Breast epithelium (tissue), 4 donors: ENCODE measurements around the gene CAMK2D. TPM values are rescaled to one million over a fixed set of nuclear protein-coding genes. Genes with fewer than 3 reads are reported as not detected.

Experiments
- DNase-seq, 2 donors: peaks; one replicate each; pipeline ENCODE4 v3.0.0-alpha.2; 2019; ENCODE audit warnings: low spot score in 2 of 2
- H3K27ac ChIP-seq, 2 donors: fragments of 200-600 bp; sonication (generic) in 1 of 2; one replicate each; pipeline ENCODE4 v1.5.1; 2016 to 2019; ENCODE audit warnings: mild to moderate bottlenecking in 1 of 2
- H3K27me3 ChIP-seq, 2 donors: fragments of 200-600 bp; sonication (generic) in 1 of 2; one replicate each; pipeline versions ENCODE4 v1.5.1 to v1.6.0; 2017 to 2019; ENCODE audit warnings: control low read depth in 1 of 2, mild to moderate bottlenecking in 1 of 2
- H3K36me3 ChIP-seq: fragments of 200-600 bp; one replicate; pipeline ENCODE4 v1.5.1; 2019
- H3K4me1 ChIP-seq, 2 donors: fragments of 200-600 bp; sonication (generic); one replicate each; pipeline ENCODE4 v1.5.1; 2016 to 2019; ENCODE audit warnings: control low read depth in 1 of 2
- H3K4me3 ChIP-seq, 3 donors: fragments of 200-600 bp; sonication (generic); 1 replicate in 2 of 3; 2 replicates in 1 of 3; pipeline ENCODE4 v1.5.1; 2016 to 2019; ENCODE audit warnings: mild to moderate bottlenecking in 3 of 3, moderate library complexity in 2 of 3
- H3K9me3 ChIP-seq, 2 donors: fragments of 200-600 bp; sonication (generic) in 1 of 2; one replicate each; pipeline ENCODE4 v1.5.1; 2016 to 2019; ENCODE audit warnings: control low read depth in 1 of 2
- CTCF ChIP-seq, 3 donors: fragments of 450-650 bp; IDR thresholded peaks; one replicate each; pipeline ENCODE4 v1.5.1; 2016 to 2017; ENCODE audit warnings: antibody characterized with exemption in 3 of 3, mild to moderate bottlenecking in 3 of 3, moderate library complexity in 3 of 3
- POLR2A ChIP-seq: fragments of 450-650 bp; IDR thresholded peaks from one replicate; pipeline ENCODE4 v1.6.1; 2016; ENCODE audit warnings: antibody characterized with exemption, mild to moderate bottlenecking, moderate library complexity
- POLR2AphosphoS5 ChIP-seq, 3 donors: sonication (generic); formaldehyde crosslinking; IDR thresholded peaks; one replicate each; pipeline ENCODE4 v1.6.1; 2017; ENCODE audit warnings: antibody characterized with exemption in 3 of 3
- intact Hi-C: fragments of 100-400 bp; cut with DNase I; formaldehyde crosslinking; loops from one replicate; pipeline ENCODE4 v1.15.1; 2023; ENCODE audit warnings: low total_unique reads
- total RNA-seq, 3 donors: library from RNA; depleted of rRNA; stranded (reverse); fragments of >200 nt; gene quantifications; one replicate each; pipeline ENCODE4 v1.1.0, GENCODE V29; 2016

CAMK2D gene
- total RNA-seq, 3 donors from 2014 or later, result 47.7 to 62.1 (median 57.7) TPM

DNA sequence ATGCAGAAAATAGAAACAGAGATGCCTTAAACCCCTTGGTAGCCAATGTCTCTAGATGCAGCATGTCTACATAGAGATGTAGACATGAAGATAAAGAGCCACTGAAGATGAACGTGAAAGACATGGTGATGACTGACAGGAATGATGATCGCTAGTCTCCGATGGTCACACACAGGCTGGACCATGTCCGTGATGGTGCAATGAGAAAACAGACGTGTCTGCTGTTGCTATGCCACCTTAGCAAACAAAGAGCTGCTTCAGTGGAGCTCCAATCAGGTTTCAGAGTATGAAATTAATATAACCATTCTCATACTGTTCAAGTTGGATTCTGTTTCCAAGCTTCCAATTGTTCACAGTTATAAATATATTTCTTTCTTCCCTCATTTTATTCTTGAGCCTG is 256.5 kb downstream of the CAMK2D start:
- Histone ChIP-seq H3K27ac (no peak overlapping the region), H3K27me3 (no peaks in the 10 kb centered on the region), H3K4me1 (no peaks in the 10 kb centered on the region), H3K36me3 (peaks cover 4% of the 10 kb centered on the region), H3K9me3 (no peaks in the 10 kb centered on the region), H3K4me3 (no peak overlapping the region)
- no peak for TF ChIP-seq CTCF (IDR thresholded peaks at IDR 0.05)
- no peak for TF ChIP-seq POLR2AphosphoS5 (IDR thresholded peaks at IDR 0.05)
- no peak for TF ChIP-seq POLR2A
- intact Hi-C loops, result no loop called here
- DNase-seq, result no peak

- Histone ChIP-seq H3K27ac (no peak overlapping the region), H3K9me3 (no peaks in the 10 kb centered on the region), H3K27me3 (no peaks in the 10 kb centered on the region), H3K36me3 (peaks cover 4% of the 10 kb centered on the region), H3K4me1 (no peaks in the 10 kb centered on the region), H3K4me3 (no peak overlapping the region)
- TF ChIP-seq POLR2AphosphoS5 (IDR thresholded peaks at IDR 0.05), result no peak
- no peak for TF ChIP-seq CTCF (IDR thresholded peaks at IDR 0.05)
- TF ChIP-seq POLR2A, result no peak
- intact Hi-C loops, result no loop called here
- no peak for DNase-seq
Measured at GRCh38 chr4:113504422-113504821, 257.1 kb downstream of the CAMK2D start.

DNA sequence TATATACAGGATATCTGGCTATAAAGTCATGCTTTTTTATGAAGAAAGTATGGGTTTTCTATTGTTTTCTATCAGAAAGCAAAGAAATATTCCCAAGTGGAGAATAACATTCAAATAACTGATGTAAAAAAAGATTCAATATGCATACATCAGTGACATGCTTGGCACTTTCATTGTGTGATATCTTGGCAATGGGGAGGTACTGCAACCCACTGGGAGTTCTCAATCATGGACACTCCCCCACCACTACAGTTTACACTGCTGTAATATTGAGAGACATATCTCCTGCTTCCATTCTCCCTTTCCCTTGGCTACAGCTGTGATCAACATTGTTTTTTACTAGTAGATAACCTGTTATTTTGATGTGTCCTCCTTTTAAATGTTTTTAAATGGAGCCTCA is 257.8 kb downstream of the CAMK2D start:
- H3K9me3 ChIP-seq, result no peaks in the 10 kb centered on the region
- H3K27me3 ChIP-seq, result no peaks in the 10 kb centered on the region
- peaks cover 4% of the 10 kb centered on the region for H3K36me3 ChIP-seq
- no peak for DNase-seq
- no peak for TF ChIP-seq POLR2A
- no peak for TF ChIP-seq POLR2AphosphoS5 (IDR thresholded peaks at IDR 0.05)
- no peak for TF ChIP-seq CTCF (IDR thresholded peaks at IDR 0.05)
- intact Hi-C loops, result no loop called here
- no peak overlapping the region for H3K27ac ChIP-seq
- H3K4me3 ChIP-seq, result no peak overlapping the region
- no peaks in the 10 kb centered on the region for H3K4me1 ChIP-seq

DNA sequence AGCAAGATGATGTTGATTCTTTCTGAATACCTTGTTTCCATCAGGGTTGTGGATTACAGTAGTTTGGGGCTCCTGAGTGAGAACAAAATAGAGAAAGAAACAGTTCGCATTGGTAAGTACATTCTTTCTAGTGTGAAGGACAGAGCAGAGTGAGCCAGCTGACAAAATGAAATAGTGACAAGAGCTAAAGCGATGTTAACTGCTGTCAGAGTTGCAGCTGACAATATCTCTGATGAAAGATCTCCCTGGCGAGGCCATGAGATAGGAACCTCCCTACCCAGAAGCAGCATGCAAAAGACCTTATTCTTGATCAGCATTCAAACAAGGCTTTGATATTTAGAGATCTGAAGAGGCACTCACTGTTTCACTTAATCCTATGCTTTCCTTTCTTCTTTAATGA is 258.6 kb downstream of the CAMK2D start:
- no peaks in the 10 kb centered on the region for H3K9me3 ChIP-seq
- TF ChIP-seq CTCF (IDR thresholded peaks at IDR 0.05), result no peak
- TF ChIP-seq POLR2A, result no peak
- TF ChIP-seq POLR2AphosphoS5 (IDR thresholded peaks at IDR 0.05), result no peak
- no peak overlapping the region for H3K27ac ChIP-seq
- peaks cover 2% of the 10 kb centered on the region for H3K36me3 ChIP-seq
- H3K27me3 ChIP-seq, result no peaks in the 10 kb centered on the region
- no peaks in the 10 kb centered on the region for H3K4me1 ChIP-seq
- intact Hi-C loops, result no loop called here
- no peak for DNase-seq
- H3K4me3 ChIP-seq, result no peak overlapping the region

- no peak for DNase-seq
- Histone ChIP-seq H3K36me3 (no peaks in the 10 kb centered on the region), H3K4me3 (no peak overlapping the region), H3K27me3 (no peaks in the 10 kb centered on the region), H3K9me3 (no peaks in the 10 kb centered on the region), H3K27ac (no peak overlapping the region), H3K4me1 (no peaks in the 10 kb centered on the region)
- intact Hi-C loops, result no loop called here
- TF ChIP-seq POLR2A (no peak), POLR2AphosphoS5 (IDR thresholded peaks at IDR 0.05) (no peak), CTCF (IDR thresholded peaks at IDR 0.05) (no peak)
Measured at GRCh38 chr4:113502476-113502875, 259.1 kb downstream of the CAMK2D start.
